ENCODE results near the gene FBXW9.
"Not testable (repeated sequence)": the region's sequence is repeated elsewhere in the genome, so short reads cannot be mapped to it uniquely, and the experiment has no call there.

The FBXW9 gene

GRCh38 chr19:12720851-12721655 lies 24.6 kb upstream of the FBXW9 start:
- peak overlapping the region; percentile 76 for H3K27ac ChIP-seq (ENCODE audit: poor library complexity, severe bottlenecking)
- no peak for DNase-seq (ENCODE audit: low spot score)
- TF ChIP-seq CTCF (IDR thresholded peaks at IDR 0.05; ENCODE audit: poor library complexity, severe bottlenecking): no peak
- peak; percentile 8; the same call in 1 of the 3 replicates for ATAC-seq (ENCODE audit: low read depth)
- H3K4me3 ChIP-seq (ENCODE audit: severe bottlenecking): peak overlapping the region; percentile 72
- no peaks in the 10 kb centered on the region for H3K9me3 ChIP-seq (ENCODE audit: severe bottlenecking)
- no peaks in the 10 kb centered on the region for H3K27me3 ChIP-seq (ENCODE audit: insufficient read depth, poor library complexity, severe bottlenecking)
- H3K36me3 ChIP-seq (ENCODE audit: low read depth): peaks cover 36% of the 10 kb centered on the region
- no peaks in the 10 kb centered on the region for H3K4me1 ChIP-seq (ENCODE audit: insufficient read depth, poor library complexity, severe bottlenecking)

- TF ChIP-seq CTCF (IDR thresholded peaks at IDR 0.05; ENCODE audit: poor library complexity, severe bottlenecking): no peak
- no peak for DNase-seq (ENCODE audit: low spot score)
- H3K9me3 ChIP-seq (ENCODE audit: severe bottlenecking): no peaks in the 10 kb centered on the region
- no peaks in the 10 kb centered on the region for H3K4me1 ChIP-seq (ENCODE audit: insufficient read depth, poor library complexity, severe bottlenecking)
- H3K27me3 ChIP-seq (ENCODE audit: insufficient read depth, poor library complexity, severe bottlenecking): no peaks in the 10 kb centered on the region
- H3K4me3 ChIP-seq (ENCODE audit: severe bottlenecking): peak overlapping the region; percentile 72
- H3K36me3 ChIP-seq (ENCODE audit: low read depth): peaks cover 44% of the 10 kb centered on the region
- ATAC-seq (ENCODE audit: low read depth): no peak
- H3K27ac ChIP-seq (ENCODE audit: poor library complexity, severe bottlenecking): peak overlapping the region; percentile 76
Observed at GRCh38 chr19:12720296-12720695, 23.9 kb upstream of the FBXW9 start.

GRCh38 chr19:12715929-12716328 lies 19.5 kb upstream of the FBXW9 start:
- ATAC-seq (ENCODE audit: low read depth) (no peak), DNase-seq (ENCODE audit: low spot score) (no peak)
- no peaks in the 10 kb centered on the region for H3K4me1 ChIP-seq (ENCODE audit: insufficient read depth, poor library complexity, severe bottlenecking)
- H3K27ac ChIP-seq (ENCODE audit: poor library complexity, severe bottlenecking): no peak overlapping the region
- H3K4me3 ChIP-seq (ENCODE audit: severe bottlenecking): no peak overlapping the region
- no peaks in the 10 kb centered on the region for H3K9me3 ChIP-seq (ENCODE audit: severe bottlenecking)
- peaks cover 87% of the 10 kb centered on the region for H3K36me3 ChIP-seq (ENCODE audit: low read depth)
- H3K27me3 ChIP-seq (ENCODE audit: insufficient read depth, poor library complexity, severe bottlenecking): no peaks in the 10 kb centered on the region
- TF ChIP-seq CTCF (IDR thresholded peaks at IDR 0.05; ENCODE audit: poor library complexity, severe bottlenecking): no peak

GRCh38 chr19:12715102-12715501 lies 18.7 kb upstream of the FBXW9 start:
- TF ChIP-seq CTCF (IDR thresholded peaks at IDR 0.05; ENCODE audit: poor library complexity, severe bottlenecking): no peak
- no peak overlapping the region for H3K27ac ChIP-seq (ENCODE audit: poor library complexity, severe bottlenecking)
- no peak overlapping the region for H3K4me3 ChIP-seq (ENCODE audit: severe bottlenecking)
- DNase-seq (ENCODE audit: low spot score) (no peak), ATAC-seq (ENCODE audit: low read depth) (no peak)
- H3K27me3 ChIP-seq (ENCODE audit: insufficient read depth, poor library complexity, severe bottlenecking): no peaks in the 10 kb centered on the region
- no peaks in the 10 kb centered on the region for H3K9me3 ChIP-seq (ENCODE audit: severe bottlenecking)
- H3K4me1 ChIP-seq (ENCODE audit: insufficient read depth, poor library complexity, severe bottlenecking): no peaks in the 10 kb centered on the region
- H3K36me3 ChIP-seq (ENCODE audit: low read depth): peaks cover 95% of the 10 kb centered on the region

- not testable (repeated sequence) for H3K4me1 ChIP-seq (ENCODE audit: insufficient read depth, poor library complexity, severe bottlenecking); H3K9me3 ChIP-seq (ENCODE audit: severe bottlenecking); H3K27me3 ChIP-seq (ENCODE audit: insufficient read depth, poor library complexity, severe bottlenecking); H3K4me3 ChIP-seq (ENCODE audit: severe bottlenecking); ATAC-seq (ENCODE audit: low read depth); DNase-seq (ENCODE audit: low spot score); H3K27ac ChIP-seq (ENCODE audit: poor library complexity, severe bottlenecking)
- peaks cover 100% of the 10 kb centered on the region for H3K36me3 ChIP-seq (ENCODE audit: low read depth)
Observed at GRCh38 chr19:12713304-12713703, 16.9 kb upstream of the FBXW9 start.
